HG03565 (cell line): Measurements from ENCODE around the gene CTNNA3.

Source experiments
- ATAC-seq: cut with Tn5 transposase; IDR thresholded peaks from one replicate; pipeline ENCODE4 v1.9.1; 2021; ENCODE audit warnings: mild to moderate bottlenecking, moderate library complexity; ENCODE audit not compliant: unreplicated experiment

Gene CTNNA3

GRCh38 chr10:66835400-66835799 lies 860.6 kb downstream of the CTNNA3 start:
- no peak for ATAC-seq

- no peak for ATAC-seq
Measured at GRCh38 chr10:66834802-66835201, 861.2 kb downstream of the CTNNA3 start.

- no peak for ATAC-seq
Measured at GRCh38 chr10:66833861-66834260, 862.1 kb downstream of the CTNNA3 start.

- no peak for ATAC-seq
Measured at GRCh38 chr10:66832781-66833422, 863.1 kb downstream of the CTNNA3 start.

- no peak for ATAC-seq
Measured at GRCh38 chr10:66828957-66829356, 867.0 kb downstream of the CTNNA3 start.

GRCh38 chr10:66827353-66827752 lies 868.6 kb downstream of the CTNNA3 start:
- no peak for ATAC-seq

GRCh38 chr10:66823301-66823700 lies 872.7 kb downstream of the CTNNA3 start:
- no peak for ATAC-seq

- ATAC-seq = no peak
Measured at GRCh38 chr10:66822801-66823200, 873.2 kb downstream of the CTNNA3 start.

GRCh38 chr10:66819691-66820090 lies 876.3 kb downstream of the CTNNA3 start:
- ATAC-seq = no peak

GRCh38 chr10:66813122-66813521 lies 882.9 kb downstream of the CTNNA3 start:
- no peak for ATAC-seq

GRCh38 chr10:66811211-66811610 lies 884.8 kb downstream of the CTNNA3 start:
- ATAC-seq = no peak

- ATAC-seq = no peak
Measured at GRCh38 chr10:66809402-66809801, 886.6 kb downstream of the CTNNA3 start.

GRCh38 chr10:66805612-66806011 lies 890.4 kb downstream of the CTNNA3 start:
- no peak for ATAC-seq

- no peak for ATAC-seq
Measured at GRCh38 chr10:66804962-66805361, 891.0 kb downstream of the CTNNA3 start.

GRCh38 chr10:66803174-66803573 lies 892.8 kb downstream of the CTNNA3 start:
- ATAC-seq = no peak

GRCh38 chr10:66799474-66799873 lies 896.5 kb downstream of the CTNNA3 start:
- ATAC-seq = no peak

- no peak for ATAC-seq
Measured at GRCh38 chr10:66795866-66796265, 900.1 kb downstream of the CTNNA3 start.

GRCh38 chr10:66792441-66792840 lies 903.6 kb downstream of the CTNNA3 start:
- no peak for ATAC-seq

- ATAC-seq = no peak
Measured at GRCh38 chr10:66788178-66788987, 907.6 kb downstream of the CTNNA3 start.

- no peak for ATAC-seq
Measured at GRCh38 chr10:66786709-66787108, 909.3 kb downstream of the CTNNA3 start.

GRCh38 chr10:66784770-66785169 lies 911.2 kb downstream of the CTNNA3 start:
- no peak for ATAC-seq

- no peak for ATAC-seq
Measured at GRCh38 chr10:66783316-66783715, 912.7 kb downstream of the CTNNA3 start.
